H1 (cell line): ENCODE measurements around the gene COL4A1.

Experiments
- CBX5 ChIP-seq: fragments of 300-800, 300-1000 bp; sonication (generic); IDR thresholded peaks from 2 replicates; pipeline ENCODE4 v1.7.1; 2016; ENCODE audit warnings: antibody characterized with exemption, low read length, low read depth
- CHD2 ChIP-seq: IDR thresholded peaks from 2 replicates; pipeline ENCODE4 v1.6.1; 2012; ENCODE audit warnings: low read length, improper control_type of control experiment
- CTCF ChIP-seq, 3 experiments: IDR thresholded peaks; 1 replicate in 2 of 3; 2 replicates in 1 of 3; pipeline versions ENCODE4 v1.5.1 to v1.6.1; 2011; ENCODE audit warnings: low read length in 3 of 3, mild to moderate bottlenecking in 3 of 3, inconsistent platforms in 2 of 3, low read depth in 1 of 3, moderate library complexity in 1 of 3; ENCODE audit not compliant: insufficient read depth in 1 of 3; ENCODE audit errors: control extremely low read depth in 1 of 3
- EGR1 ChIP-seq: IDR thresholded peaks from 2 replicates; pipeline ENCODE4 v1.6.1; 2011; ENCODE audit warnings: low read depth, low read length, borderline replicate concordance
- EZH2 ChIP-seq: fragments of 200-600 bp; sonication (generic); IDR thresholded peaks from 2 replicates; pipeline ENCODE4 v1.7.1; 2012; ENCODE audit warnings: low read depth, mild to moderate bottlenecking, moderate library complexity, low read length, inconsistent platforms; ENCODE audit not compliant: severe bottlenecking
- HDAC6 ChIP-seq: IDR thresholded peaks from one replicate; pipeline ENCODE4 v1.7.1; 2012; ENCODE audit warnings: low read depth, mild to moderate bottlenecking, inconsistent platforms, low read length, moderate library complexity
- JUND ChIP-seq: IDR thresholded peaks from 2 replicates; pipeline ENCODE4 v1.6.1; 2011; ENCODE audit warnings: mild to moderate bottlenecking, improper control_type of control experiment, low read length
- MAX ChIP-seq: IDR thresholded peaks from 2 replicates; pipeline ENCODE4 v1.6.1; 2012; ENCODE audit warnings: inconsistent platforms
- POLR2A ChIP-seq, 2 experiments: IDR thresholded peaks; 1 replicate in 1 of 2; 2 replicates in 1 of 2; pipeline ENCODE4 v1.6.1; 2011; ENCODE audit warnings: low read depth in 2 of 2, low read length in 2 of 2, mild to moderate bottlenecking in 2 of 2; ENCODE audit errors: control extremely low read depth in 1 of 2
- RAD21 ChIP-seq, 2 experiments: IDR thresholded peaks in 1 of 2; conservative IDR thresholded peaks in 1 of 2; 2 replicates each; pipeline ENCODE4 v1.6.1; 2011; ENCODE audit warnings: low read depth in 2 of 2, low read length in 2 of 2, improper control_type of control experiment in 1 of 2, inconsistent platforms in 1 of 2, mild to moderate bottlenecking in 1 of 2, moderate library complexity in 1 of 2
- SP1 ChIP-seq: IDR thresholded peaks from 2 replicates; pipeline ENCODE4 v1.6.1; 2011; ENCODE audit warnings: low read depth, low read length

DNA sequence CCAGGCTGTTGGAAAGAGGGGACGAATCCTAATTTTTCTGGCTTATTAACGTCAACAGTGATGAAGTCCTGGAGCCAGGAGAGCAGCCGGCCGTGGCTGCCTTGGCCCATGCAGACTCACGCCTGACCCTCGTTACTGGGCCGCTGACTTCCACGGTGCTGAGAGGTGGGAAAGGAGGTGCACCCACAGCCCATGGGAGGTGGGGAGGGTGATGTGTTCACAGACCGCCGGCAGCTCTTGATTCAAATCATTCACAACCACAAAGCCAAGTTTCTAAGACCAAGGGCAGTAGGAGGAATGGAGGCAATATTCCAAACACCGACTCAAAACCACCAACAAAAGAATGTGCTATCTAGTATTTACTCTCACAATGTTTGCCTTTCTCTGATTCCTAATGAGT lies 24.4 kb upstream of the COL4A1 start:
- TF ChIP-seq EZH2 (no peak), HDAC6 (no peak), CTCF (IDR thresholded peaks at IDR 0.05; ENCODE audit: control extremely low read depth in 1 of 3, insufficient read depth in 1 of 3, low read depth in 1 of 3, low read length in 3 of 3) (no peak), EGR1 (no peak), SP1 (no peak), RAD21 (IDR thresholded peaks at IDR 0.05 in 1 of 2, conservative IDR thresholded peaks at IDR 0.05 in 1 of 2; ENCODE audit: low read depth in 2 of 2, low read length in 2 of 2) (no peak), CBX5 (no peak), CHD2 (no peak), POLR2A (IDR thresholded peaks at IDR 0.05; ENCODE audit: control extremely low read depth in 1 of 2, low read depth in 2 of 2, low read length in 2 of 2) (no peak), JUND (no peak), MAX (no peak)
